Measurements from ENCODE around the gene FBXW8.

DNA sequence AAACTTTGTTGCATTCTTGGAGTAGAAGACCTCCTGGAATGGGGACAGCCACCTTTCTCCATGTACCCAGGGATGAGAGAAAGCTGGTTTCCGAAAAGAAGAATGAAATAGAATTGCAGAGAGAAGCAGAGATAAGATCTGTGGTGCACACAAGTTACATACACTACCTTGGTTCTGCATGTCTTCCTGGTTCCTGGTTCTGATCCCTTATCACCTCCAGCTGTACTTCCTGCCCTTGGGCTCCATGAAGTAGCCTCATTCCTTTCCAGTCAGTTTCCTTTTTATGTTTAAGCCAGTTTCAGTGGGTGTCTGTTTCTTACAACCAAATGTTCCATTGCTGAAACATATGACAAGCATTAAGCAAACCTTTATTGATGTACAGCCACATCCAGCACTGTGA is 69.3 kb downstream of the FBXW8 start:
- TF ChIP-seq, protein P1, sequence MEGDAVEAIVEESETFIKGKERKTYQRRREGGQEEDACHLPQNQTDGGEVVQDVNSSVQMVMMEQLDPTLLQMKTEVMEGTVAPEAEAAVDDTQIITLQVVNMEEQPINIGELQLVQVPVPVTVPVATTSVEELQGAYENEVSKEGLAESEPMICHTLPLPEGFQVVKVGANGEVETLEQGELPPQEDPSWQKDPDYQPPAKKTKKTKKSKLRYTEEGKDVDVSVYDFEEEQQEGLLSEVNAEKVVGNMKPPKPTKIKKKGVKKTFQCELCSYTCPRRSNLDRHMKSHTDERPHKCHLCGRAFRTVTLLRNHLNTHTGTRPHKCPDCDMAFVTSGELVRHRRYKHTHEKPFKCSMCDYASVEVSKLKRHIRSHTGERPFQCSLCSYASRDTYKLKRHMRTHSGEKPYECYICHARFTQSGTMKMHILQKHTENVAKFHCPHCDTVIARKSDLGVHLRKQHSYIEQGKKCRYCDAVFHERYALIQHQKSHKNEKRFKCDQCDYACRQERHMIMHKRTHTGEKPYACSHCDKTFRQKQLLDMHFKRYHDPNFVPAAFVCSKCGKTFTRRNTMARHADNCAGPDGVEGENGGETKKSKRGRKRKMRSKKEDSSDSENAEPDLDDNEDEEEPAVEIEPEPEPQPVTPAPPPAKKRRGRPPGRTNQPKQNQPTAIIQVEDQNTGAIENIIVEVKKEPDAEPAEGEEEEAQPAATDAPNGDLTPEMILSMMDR (IDR thresholded peaks at IDR 0.05): no peak
- no peak for TF ChIP-seq POLR2A (IDR thresholded peaks at IDR 0.05)
